Muscle of leg (tissue), 11 donors: ENCODE results near the gene SMIM1. TPM values are rescaled to one million over a fixed set of nuclear protein-coding genes. Genes with fewer than 3 reads are reported as not detected.

ENCODE experiments used
- DNase-seq: peaks from one replicate; pipeline ENCODE4 v3.0.0; 2013
- H3K27ac ChIP-seq: one replicate; pipeline ENCODE4 v1.5.1; 2013; ENCODE audit warnings: mild to moderate bottlenecking, low read length, control low read depth
- H3K27me3 ChIP-seq: one replicate; pipeline ENCODE4 v1.6.1; 2013; ENCODE audit warnings: low read length; ENCODE audit not compliant: control insufficient read depth, insufficient read depth
- H3K36me3 ChIP-seq: one replicate; pipeline ENCODE4 v1.6.1; 2013; ENCODE audit warnings: low read length; ENCODE audit not compliant: control insufficient read depth, insufficient read depth
- H3K4me1 ChIP-seq: one replicate; pipeline ENCODE4 v1.6.1; 2013; ENCODE audit warnings: low read length; ENCODE audit not compliant: control insufficient read depth, insufficient read depth
- H3K4me3 ChIP-seq: one replicate; pipeline ENCODE4 v1.5.1; 2013; ENCODE audit warnings: low read length, control low read depth
- H3K9me3 ChIP-seq: replicated peaks from 2 replicates; pipeline ENCODE4 v1.6.1; 2013; ENCODE audit warnings: low read depth, low read length; ENCODE audit not compliant: control insufficient read depth
- WGBS: methylation state at CpG from one replicate; pipeline ENCODE4 v1.1.5; 2013; ENCODE audit warnings: missing lambda C conversion rate; ENCODE audit not compliant: insufficient coverage; 5-methylcytosine and 5-hydroxymethylcytosine counted together
- polyA plus RNA-seq, 8 donors: library from polyadenylated mRNA; unstranded; fragments of 120-200 nt; gene quantifications; one replicate each; pipeline versions ENCODE4 v1.2.1 to v1.2.3, GENCODE V29; 2013; ENCODE audit warnings: inconsistent platforms in 1 of 8, low replicate concordance in 1 of 8; ENCODE audit not compliant: insufficient read length in 8 of 8, insufficient read depth in 1 of 8
- total RNA-seq: library from RNA; stranded (reverse); fragments of 120-200 nt; gene quantifications from one replicate; pipeline ENCODE4 v1.2.4, GENCODE V29; 2013

SMIM1 gene
- total and polyA plus RNA-seq, 9 donors = 2.3 to 8.4 (median 4.4) TPM

DNA sequence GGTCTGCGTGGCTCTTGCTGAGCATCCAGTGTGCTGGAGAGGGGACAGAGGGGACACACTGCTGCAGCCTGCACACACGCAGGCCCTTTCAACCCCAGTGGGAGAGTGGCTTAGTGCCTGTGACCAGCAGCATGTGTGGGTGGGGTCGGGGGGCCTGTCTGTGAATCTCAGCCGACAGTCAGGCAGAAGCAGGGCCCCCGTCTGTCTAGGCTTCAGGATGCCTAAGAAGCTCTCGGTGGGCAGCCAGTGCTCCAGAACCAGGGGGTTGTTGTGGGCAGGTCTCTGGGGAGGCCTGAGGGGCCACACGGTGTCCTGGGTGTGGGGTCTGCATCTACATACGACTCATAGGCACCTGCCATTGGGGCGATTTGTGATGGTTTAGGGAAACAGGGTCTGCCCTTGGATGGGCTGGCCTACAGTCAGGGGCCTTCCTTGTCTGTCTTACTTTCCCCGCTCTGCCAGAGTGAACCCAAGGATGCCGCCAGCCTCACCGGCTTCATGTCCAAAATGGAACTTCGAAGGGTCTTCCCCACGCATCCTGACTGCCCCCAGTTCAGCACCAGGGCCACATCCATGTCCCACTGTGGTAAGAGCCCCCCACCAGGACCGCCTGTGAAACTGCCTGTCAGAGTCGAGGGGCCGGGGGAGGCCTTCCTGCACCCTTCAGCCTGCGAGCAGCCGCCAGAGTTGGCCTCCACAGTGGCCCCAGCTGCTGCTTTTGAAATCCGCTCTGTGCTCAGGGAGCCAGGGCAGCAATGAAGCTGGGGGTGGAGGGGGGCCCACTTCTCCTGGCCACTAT lies 18.7 kb upstream of the SMIM1 start:
- H3K36me3 ChIP-seq = no peaks in the 10 kb centered on the region
- H3K27me3 ChIP-seq = peaks cover 14% of the 10 kb centered on the region
- no peaks in the 10 kb centered on the region for H3K9me3 ChIP-seq
- no peak overlapping the region for H3K4me3 ChIP-seq
- no peak overlapping the region for H3K27ac ChIP-seq
- H3K4me1 ChIP-seq = peaks cover 8% of the 10 kb centered on the region
- no peak for DNase-seq
- 78% methylated on average over 14 of the region's 20 CpGs for WGBS

DNA sequence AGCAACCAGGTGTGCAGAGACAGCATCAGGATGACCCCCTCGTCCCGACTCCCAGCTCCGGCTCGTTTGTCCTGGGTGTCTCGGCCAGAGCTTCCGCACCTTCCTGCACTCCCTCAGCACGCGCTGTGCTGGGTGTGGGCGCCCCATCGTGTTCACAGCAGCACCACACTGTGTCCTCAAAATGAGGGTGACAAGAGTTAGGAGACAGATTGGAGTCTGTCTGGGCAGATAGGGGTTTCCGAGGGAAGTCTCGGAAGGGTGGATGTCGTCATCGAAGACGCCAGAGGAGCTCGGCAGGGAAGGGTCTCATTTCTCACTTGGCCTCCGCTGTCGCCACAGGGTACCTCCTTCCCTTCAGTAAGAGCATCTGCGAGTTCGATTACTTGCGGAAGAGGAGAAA lies 16.2 kb upstream of the SMIM1 start:
- 70% methylated on average over 18 of the region's 21 CpGs for WGBS
- H3K4me1 ChIP-seq = peaks cover 8% of the 10 kb centered on the region
- DNase-seq = no peak

DNA sequence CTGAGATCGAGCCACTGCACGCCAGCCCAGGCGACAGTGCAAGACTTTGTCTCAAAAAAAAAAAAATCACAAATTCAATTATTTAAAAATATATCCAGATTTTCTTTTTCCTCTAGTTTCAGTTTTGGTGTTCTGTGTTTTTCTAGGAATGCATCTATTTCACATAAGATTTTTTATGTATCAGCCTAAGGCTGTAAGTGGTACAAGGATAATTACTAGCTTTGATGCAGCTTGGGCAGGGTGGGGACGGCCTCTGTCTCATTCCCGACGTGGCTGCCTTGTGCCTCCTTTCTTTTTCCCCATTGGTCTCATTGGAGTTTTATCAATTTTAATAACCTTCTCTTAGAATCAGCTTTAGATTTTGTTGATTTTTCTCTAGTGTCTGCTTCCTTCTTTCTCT lies 13.4 kb upstream of the SMIM1 start:
- no peak for DNase-seq
- Histone ChIP-seq H3K27me3 (peaks cover 19% of the 10 kb centered on the region), H3K27ac (no peak overlapping the region), H3K4me1 (peaks cover 4% of the 10 kb centered on the region), H3K36me3 (no peaks in the 10 kb centered on the region), H3K9me3 (peaks cover 4% of the 10 kb centered on the region), H3K4me3 (no peak overlapping the region)
- WGBS = no CpG with 5 or more reads among the region's 6 CpGs

More for the DNA sequence above, 16.2 kb upstream of the SMIM1 start:
- Histone ChIP-seq H3K9me3 (peaks cover 4% of the 10 kb centered on the region), H3K27ac (no peak overlapping the region), H3K36me3 (no peaks in the 10 kb centered on the region), H3K27me3 (peaks cover 17% of the 10 kb centered on the region), H3K4me3 (no peak overlapping the region)

DNA sequence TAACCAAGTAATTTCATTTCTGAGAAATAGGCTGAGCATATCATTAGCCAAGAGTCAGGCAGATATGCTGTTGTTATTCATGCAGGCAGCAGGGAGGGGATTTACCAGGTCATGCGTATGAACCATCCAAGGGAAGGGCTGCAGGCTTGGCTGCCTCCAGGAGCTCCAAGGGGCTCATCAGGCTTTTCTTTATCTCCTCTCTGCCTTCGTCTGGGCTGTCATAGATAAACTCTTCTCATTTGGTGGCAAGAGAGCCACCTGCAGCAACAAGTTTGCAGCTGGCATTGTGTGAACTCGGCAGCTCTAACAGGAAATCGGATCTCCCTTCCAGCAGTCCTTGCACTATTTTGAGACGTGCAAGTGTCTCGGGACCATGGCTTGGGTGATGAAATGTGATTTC lies 12.8 kb upstream of the SMIM1 start:
- whole genome bisulfite sequencing = 38% methylated on average over 4 of the region's 6 CpGs
- Histone ChIP-seq H3K4me1 (no peaks in the 10 kb centered on the region), H3K27me3 (peaks cover 19% of the 10 kb centered on the region), H3K36me3 (no peaks in the 10 kb centered on the region), H3K4me3 (no peak overlapping the region), H3K9me3 (peaks cover 4% of the 10 kb centered on the region), H3K27ac (no peak overlapping the region)
- no peak for DNase-seq

DNA sequence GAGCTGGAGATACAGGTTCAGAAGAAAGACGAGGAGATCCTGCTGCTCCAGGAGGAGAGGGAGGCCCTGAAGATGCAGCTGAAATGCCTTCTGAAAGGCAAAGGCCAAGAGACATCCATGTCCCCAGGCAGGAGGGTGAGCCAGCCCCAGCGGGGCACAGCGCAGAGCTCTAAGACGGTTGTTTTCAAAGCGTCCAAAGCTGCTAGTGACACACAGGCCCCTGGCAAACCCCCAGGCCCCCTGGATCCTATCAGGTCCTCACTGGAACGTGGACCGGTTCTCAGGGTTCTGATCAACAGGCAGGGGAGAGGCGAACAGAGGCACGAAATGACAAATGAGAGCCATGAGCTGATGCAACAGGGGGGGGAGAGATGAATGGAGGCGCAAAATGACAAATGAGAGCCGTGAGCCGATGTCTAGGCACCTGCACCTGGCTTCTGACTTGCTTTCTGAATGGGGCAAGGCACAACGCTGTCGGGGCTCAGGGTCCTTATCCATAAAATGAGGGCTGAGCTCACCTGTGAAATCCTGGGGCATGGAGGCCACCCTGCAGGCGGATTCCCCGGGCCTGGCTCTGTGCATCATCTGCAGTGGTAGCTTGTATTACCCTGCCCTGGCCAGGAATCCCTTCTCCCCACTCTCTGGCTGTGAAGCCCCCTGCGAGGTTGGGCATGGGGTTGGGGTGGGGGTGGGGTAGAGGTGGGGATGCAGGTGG lies 11.1 kb upstream of the SMIM1 start:
- Histone ChIP-seq H3K36me3 (no peaks in the 10 kb centered on the region), H3K27me3 (peaks cover 18% of the 10 kb centered on the region), H3K4me3 (no peak overlapping the region), H3K27ac (no peak overlapping the region), H3K9me3 (peaks cover 4% of the 10 kb centered on the region), H3K4me1 (no peaks in the 10 kb centered on the region)
- no peak for DNase-seq
- WGBS = 76% methylated on average over 14 of the region's 17 CpGs

DNA sequence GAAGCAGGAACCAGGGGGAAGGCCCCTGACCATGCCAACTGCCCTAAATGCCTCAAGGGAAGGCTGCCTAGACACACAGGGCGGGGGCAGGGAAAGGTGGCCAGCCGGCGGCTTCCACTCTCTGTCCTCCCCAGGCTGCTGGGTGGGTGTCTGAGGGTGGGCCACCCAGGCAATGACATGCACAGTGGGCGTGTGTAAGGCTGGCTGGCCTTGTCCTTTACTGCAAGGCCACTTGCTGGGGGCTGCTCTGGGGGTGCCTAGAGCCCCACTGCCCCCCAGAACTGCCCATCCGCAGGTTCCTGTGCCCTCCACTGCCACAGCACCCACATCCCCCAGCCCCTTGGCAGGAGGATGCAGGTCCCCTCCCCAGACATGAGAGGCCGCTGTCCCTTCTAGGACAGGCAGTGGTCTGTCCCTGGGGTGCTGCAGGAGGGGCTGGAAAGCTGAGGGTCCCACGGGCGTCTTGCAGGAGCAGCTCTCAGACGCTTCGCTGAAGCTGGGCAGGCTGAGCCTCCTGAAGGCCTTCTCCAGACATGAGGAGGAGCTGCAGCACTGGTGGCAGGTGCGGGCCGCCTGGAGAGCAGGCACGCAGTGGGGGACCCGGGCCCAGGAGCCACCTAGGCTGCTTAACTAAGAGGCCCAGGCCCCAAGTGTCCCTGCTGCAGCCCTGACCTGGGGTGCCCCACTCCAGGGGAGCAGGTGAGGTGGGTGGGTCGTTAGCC lies 10.2 kb upstream of the SMIM1 start:
- H3K4me3 ChIP-seq = no peak overlapping the region
- H3K36me3 ChIP-seq = no peaks in the 10 kb centered on the region
- no peaks in the 10 kb centered on the region for H3K4me1 ChIP-seq
- DNase-seq = no peak
- peaks cover 4% of the 10 kb centered on the region for H3K9me3 ChIP-seq
- 75% methylated on average over 14 of the region's 15 CpGs for WGBS
- H3K27ac ChIP-seq = no peak overlapping the region
- peaks cover 14% of the 10 kb centered on the region for H3K27me3 ChIP-seq

DNA sequence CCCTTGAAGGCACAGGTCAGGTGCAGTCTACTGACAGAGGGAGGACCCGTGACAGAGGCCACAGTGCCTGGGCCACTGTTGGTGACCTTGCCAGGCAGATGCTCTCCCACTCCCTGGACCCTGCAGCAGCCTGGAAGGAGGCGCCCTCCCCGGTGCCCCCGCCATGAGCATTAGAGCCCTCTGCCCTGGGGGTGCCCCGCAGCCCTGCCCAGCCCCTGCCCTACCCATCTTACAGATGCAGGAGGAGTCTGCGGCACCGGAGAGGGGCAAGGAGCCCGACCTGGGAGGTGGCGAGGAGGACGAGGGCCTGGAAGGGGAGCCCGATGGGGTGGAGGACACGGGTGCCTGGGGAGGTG lies 9.7 kb upstream of the SMIM1 start:
- WGBS = 81% methylated on average over 9 of the region's 12 CpGs
- Histone ChIP-seq H3K27ac (no peak overlapping the region), H3K4me1 (no peaks in the 10 kb centered on the region), H3K4me3 (no peak overlapping the region), H3K9me3 (peaks cover 4% of the 10 kb centered on the region), H3K27me3 (peaks cover 16% of the 10 kb centered on the region), H3K36me3 (no peaks in the 10 kb centered on the region)
- no peak for DNase-seq

DNA sequence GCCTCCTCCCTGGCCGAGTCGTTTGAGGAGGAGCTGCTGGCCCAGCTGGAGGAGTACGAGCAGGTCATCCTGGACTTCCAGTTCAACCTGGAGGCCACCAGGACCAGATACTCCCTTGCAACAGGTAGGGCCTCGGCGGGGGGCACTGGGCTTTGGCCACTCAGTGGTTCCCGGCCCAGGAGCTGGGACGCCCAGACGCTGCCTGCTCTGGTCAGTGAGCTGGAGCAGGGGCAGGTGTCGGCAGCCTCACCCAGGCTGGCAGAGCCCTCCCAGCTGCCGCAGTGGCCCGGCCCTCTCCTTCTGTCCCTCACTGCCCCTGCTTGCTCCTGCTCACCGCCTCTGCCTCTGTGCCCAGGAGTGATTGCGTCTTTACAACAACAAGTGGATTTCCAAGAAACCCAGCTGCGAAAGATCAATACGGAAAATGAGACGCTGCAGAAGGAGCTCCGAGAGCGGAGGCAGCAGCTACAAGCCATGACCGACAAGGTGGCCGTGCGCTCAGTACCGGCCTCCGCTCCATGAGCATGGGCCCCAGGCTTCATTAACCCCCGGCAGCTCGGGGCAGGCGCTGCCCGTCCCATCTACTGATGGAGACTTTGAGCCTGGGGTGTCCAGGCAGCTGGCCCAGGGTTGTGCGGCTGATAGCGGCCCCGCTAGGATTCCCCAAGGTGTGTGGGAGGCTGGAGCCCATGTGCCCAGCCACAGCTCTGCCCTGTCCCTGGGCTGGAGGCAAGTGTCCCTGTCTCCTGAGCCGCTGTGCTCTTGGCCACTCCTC lies 9.0 kb upstream of the SMIM1 start:
- DNase-seq = no peak
- Histone ChIP-seq H3K4me3 (no peak overlapping the region), H3K4me1 (no peaks in the 10 kb centered on the region), H3K27ac (no peak overlapping the region), H3K9me3 (peaks cover 4% of the 10 kb centered on the region), H3K36me3 (no peaks in the 10 kb centered on the region), H3K27me3 (peaks cover 16% of the 10 kb centered on the region)
- 66% methylated on average over 31 of the region's 31 CpGs for WGBS

DNA sequence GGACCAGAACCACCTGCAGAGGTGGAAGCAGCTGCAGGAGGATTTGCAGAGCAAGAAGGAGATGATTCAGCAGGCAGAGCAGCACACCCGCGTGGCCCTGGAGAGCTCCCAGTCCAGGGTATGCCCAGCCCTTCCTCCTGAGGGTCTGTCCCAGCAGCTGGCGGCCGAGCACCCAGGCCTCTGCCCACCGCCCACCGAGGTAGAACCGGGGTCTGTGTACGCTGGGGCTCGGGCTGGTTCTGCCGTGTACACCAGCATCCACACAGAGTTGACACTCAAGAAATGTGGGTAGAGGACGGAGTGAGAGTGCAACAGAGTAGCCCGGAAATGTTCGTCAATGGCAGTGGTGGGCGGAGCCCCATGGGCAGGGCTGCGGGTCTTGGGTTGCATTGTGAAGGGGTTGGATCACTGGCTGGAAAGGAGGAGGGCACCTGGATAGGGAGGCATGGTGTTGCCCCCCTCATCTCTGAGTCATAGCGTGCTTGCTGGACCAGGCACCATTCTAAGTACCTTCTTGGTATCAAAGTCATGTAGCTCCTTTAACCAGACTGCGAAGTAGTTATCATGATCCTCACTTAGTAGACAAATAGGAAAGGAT lies 5.1 kb upstream of the SMIM1 start:
- H3K27me3 ChIP-seq = peaks cover 14% of the 10 kb centered on the region
- no peaks in the 10 kb centered on the region for H3K36me3 ChIP-seq
- WGBS = 94% methylated on average over 9 of the region's 17 CpGs
- no peak overlapping the region for H3K27ac ChIP-seq
- no peaks in the 10 kb centered on the region for H3K9me3 ChIP-seq
- no peak overlapping the region for H3K4me3 ChIP-seq
- peaks cover 13% of the 10 kb centered on the region for H3K4me1 ChIP-seq
- DNase-seq = no peak
